Aorta (tissue), 5 donors: ENCODE results near the gene DOC2A. TPM values are rescaled to one million over a fixed set of nuclear protein-coding genes. Genes with fewer than 3 reads are reported as not detected.
"Not testable (repeated sequence)": the region's sequence is repeated elsewhere in the genome, so short reads cannot be mapped to it uniquely, and the experiment has no call there.

Experiments
- ATAC-seq: fragments of 200-7000 bp; cut with Tn5 transposase; one replicate; pipeline ENCODE4 v1.9.1; 2022; ENCODE audit warnings: moderate library complexity; ENCODE audit not compliant: low FRiP score
- DNase-seq, 2 donors: peaks; one replicate each; pipeline ENCODE4 v3.0.0-alpha.2; 2020
- H3K27ac ChIP-seq, 2 donors: one replicate each; pipeline ENCODE4 v1.5.1; 2013; ENCODE audit warnings: low read length in 2 of 2, mild to moderate bottlenecking in 2 of 2, moderate library complexity in 2 of 2, control low read depth in 1 of 2, inconsistent platforms in 1 of 2, low read depth in 1 of 2
- H3K27me3 ChIP-seq, 2 donors: one replicate each; pipeline ENCODE4 v1.6.1; 2013; ENCODE audit warnings: control low read depth in 1 of 2, low read length in 1 of 2, mild to moderate bottlenecking in 1 of 2, moderate library complexity in 1 of 2; ENCODE audit not compliant: insufficient read depth in 2 of 2, control insufficient read depth in 1 of 2
- H3K36me3 ChIP-seq, 2 donors: one replicate each; pipeline ENCODE4 v1.6.1; 2013; ENCODE audit warnings: control low read depth in 1 of 2, low read length in 1 of 2, mild to moderate bottlenecking in 1 of 2; ENCODE audit not compliant: insufficient read depth in 2 of 2, control insufficient read depth in 1 of 2
- H3K4me1 ChIP-seq, 2 donors: one replicate each; pipeline ENCODE4 v1.6.1; 2013; ENCODE audit warnings: low read length in 2 of 2, control low read depth in 1 of 2, mild to moderate bottlenecking in 1 of 2, moderate library complexity in 1 of 2; ENCODE audit not compliant: insufficient read depth in 2 of 2, control insufficient read depth in 1 of 2
- H3K4me3 ChIP-seq, 2 donors: one replicate each; pipeline ENCODE4 v1.5.1; 2013; ENCODE audit warnings: low read length in 2 of 2, control low read depth in 1 of 2, mild to moderate bottlenecking in 1 of 2
- H3K9me3 ChIP-seq: one replicate; pipeline ENCODE4 v1.6.1; 2013; ENCODE audit warnings: mild to moderate bottlenecking, low read length; ENCODE audit not compliant: control insufficient read depth
- WGBS, 2 donors: extraction: QIAGEN DNeasy Blood & Tissue Kit; methylation state at CpG; one replicate each; pipeline ENCODE4 v1.1.7; 2013; 5-methylcytosine and 5-hydroxymethylcytosine counted together
- intact Hi-C, 2 donors: fragments of 100-400 bp; cut with DNase I; formaldehyde crosslinking; loops; one replicate each; pipeline versions ENCODE4 v1.14.2 to v1.15.0; 2022
- polyA plus RNA-seq, 2 donors: library from polyadenylated mRNA; stranded (reverse); fragments of 200-250 nt; gene quantifications; one replicate each; pipeline ENCODE4 v1.2.3, GENCODE V29; 2013
- total RNA-seq, 2 donors: library from RNA; stranded (reverse); fragmentation: NEBNext Ultra II Directional; extraction: Animal tissue kit (Norgen Biotek cat#: 25700); gene quantifications; one replicate each; pipeline ENCODE4 v1.2.1, GENCODE V29; 2021
- donor health status: healthy with polysubstance abuse.
- donor health status: Bipolar disorder and iron deficiency.
- donor health status: DM: no; HTN: no; CAD: no.
- donor health status: DM: no; HTN: no; CAD: no.
- donor health status: DM: yes; HTN: yes; CAD: no.

DOC2A gene
- total and polyA plus RNA-seq, 4 donors: 0.08 to 1.8 (median 0.23) TPM; not detected in 1

DNA sequence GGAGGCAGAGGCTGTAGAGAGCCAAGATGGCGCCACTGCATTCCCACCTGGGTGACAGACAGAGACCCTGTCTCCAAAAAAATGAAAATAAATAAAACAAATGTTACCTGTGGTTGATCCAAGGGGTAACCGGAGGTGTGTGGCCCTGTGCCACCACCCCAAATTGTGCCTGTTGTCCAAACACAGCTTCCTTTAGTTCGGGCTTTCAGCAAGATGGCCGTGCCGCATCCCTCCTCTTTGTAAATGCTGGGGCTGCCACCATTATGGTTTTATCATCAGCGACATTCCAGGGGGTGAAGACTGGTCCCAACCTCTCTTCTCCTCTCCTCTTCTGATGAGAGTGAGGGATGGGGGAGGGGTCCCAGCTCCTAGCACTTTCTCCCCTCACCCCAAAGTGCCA is 12.1 kb upstream of the DOC2A start, which contains the start of gene C16orf92:
Gene C16orf92 (plus strand): TSS at position 312 of the 400 bp plus-strand sequence. CDS start 143 bp downstream, outside the sequence.
- no peak for DNase-seq
- Histone ChIP-seq H3K4me1 (no peaks in the 10 kb centered on the region), H3K36me3 (no peaks in the 10 kb centered on the region), H3K27me3 (no peaks in the 10 kb centered on the region), H3K27ac (no peak within 1 kb of the TSS), H3K4me3 (no peak within 1 kb of the TSS), H3K9me3 (no peaks in the 10 kb centered on the region)
- intact Hi-C loops: loop anchor here in 1 of 2 donors (10.0 kb wide), 1 partner anchor 328 kb away; no protein-coding TSS in a partner anchor
- no peak for ATAC-seq
- WGBS, 2 donors: 81 to 83% methylated on average over 6 of the region's 6 CpGs

DNA sequence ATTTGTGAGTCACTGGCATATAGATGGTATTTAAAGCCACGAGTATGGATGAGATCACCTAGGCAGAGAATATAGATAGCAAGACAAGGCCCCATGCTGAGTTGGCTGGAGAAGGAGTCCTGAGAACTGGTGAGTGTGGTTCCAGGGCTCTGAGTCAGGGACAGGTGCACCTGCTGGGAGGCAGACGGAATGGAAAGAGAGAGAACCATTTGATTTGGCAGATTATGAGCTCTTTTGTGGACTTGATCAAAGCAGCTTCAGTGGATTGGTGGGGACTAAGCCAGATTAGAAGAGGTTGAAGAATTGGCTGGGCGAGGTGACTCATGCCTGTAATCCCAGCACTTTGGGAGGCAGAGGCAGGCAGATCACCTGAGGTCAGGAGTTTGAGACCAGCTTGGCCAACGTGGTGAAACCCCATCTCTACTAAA is 7.9 kb upstream of the DOC2A start:
- WGBS, 2 donors: 67 to 69% methylated on average over 4 of the region's 4 CpGs

DNA sequence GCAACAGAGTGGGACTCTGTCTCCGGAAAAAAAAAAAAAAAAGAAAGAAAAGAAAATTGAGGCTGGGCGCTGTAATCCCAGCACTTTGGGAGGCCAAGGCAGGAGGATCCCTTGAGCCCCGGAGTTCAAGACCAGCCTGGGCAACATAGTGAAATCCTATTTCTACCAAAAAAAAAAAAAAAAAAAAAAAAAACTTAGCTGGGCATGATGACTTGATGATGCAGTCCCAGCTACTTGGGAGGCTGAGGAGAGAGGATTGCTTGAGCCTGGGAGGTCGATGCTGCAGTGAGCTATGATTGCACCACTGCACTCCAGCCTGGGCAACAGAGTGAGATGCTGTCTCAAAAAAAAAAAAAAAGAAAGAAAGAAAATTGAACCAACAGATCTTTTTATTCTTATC is 7.1 kb upstream of the DOC2A start:
- WGBS, 2 donors: 80 to 92% methylated on average over 4 of the region's 4 CpGs
- DNase-seq, H3K27ac ChIP-seq, H3K4me3 ChIP-seq, ATAC-seq, H3K27me3 ChIP-seq, H3K36me3 ChIP-seq, H3K4me1 ChIP-seq, intact Hi-C loops, H3K9me3 ChIP-seq: not testable (repeated sequence)

More for the DNA sequence above, 7.9 kb upstream of the DOC2A start:
- Histone ChIP-seq H3K36me3 (no peaks in the 10 kb centered on the region), H3K4me3 (no peak overlapping the region), H3K9me3 (no peaks in the 10 kb centered on the region), H3K27me3 (no peaks in the 10 kb centered on the region), H3K27ac (no peak overlapping the region), H3K4me1 (no peaks in the 10 kb centered on the region)
- DNase-seq (no peak), ATAC-seq (no peak)
- intact Hi-C loops: no loop called here

DNA sequence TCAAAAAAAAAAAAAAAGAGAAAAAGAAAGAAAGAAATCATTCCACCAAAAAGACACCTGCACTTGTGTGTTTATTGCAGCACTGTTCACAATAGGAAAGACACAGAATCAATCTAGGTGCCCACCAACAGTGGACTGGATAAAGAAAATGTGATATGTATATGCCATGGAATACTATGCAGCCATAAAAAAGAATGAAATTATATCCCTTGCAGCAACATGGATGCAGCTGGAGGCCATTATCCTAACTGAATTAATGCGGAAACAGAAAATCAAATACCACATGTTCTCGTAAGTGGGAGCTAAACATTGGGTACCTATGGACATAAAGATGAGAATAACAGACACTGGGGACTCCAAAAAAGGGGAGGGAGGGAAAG is 6.4 kb upstream of the DOC2A start:
- DNase-seq (no peak), ATAC-seq (no peak)
- WGBS, 2 donors: 98% methylated on average over 2 of the region's 2 CpGs
- no peaks in the 10 kb centered on the region for H3K27me3 ChIP-seq
- no peaks in the 10 kb centered on the region for H3K4me1 ChIP-seq
- H3K9me3 ChIP-seq: no peaks in the 10 kb centered on the region
- H3K36me3 ChIP-seq: no peaks in the 10 kb centered on the region
- H3K4me3 ChIP-seq: no peak overlapping the region
- H3K27ac ChIP-seq: no peak overlapping the region
- intact Hi-C loops: no loop called here

DNA sequence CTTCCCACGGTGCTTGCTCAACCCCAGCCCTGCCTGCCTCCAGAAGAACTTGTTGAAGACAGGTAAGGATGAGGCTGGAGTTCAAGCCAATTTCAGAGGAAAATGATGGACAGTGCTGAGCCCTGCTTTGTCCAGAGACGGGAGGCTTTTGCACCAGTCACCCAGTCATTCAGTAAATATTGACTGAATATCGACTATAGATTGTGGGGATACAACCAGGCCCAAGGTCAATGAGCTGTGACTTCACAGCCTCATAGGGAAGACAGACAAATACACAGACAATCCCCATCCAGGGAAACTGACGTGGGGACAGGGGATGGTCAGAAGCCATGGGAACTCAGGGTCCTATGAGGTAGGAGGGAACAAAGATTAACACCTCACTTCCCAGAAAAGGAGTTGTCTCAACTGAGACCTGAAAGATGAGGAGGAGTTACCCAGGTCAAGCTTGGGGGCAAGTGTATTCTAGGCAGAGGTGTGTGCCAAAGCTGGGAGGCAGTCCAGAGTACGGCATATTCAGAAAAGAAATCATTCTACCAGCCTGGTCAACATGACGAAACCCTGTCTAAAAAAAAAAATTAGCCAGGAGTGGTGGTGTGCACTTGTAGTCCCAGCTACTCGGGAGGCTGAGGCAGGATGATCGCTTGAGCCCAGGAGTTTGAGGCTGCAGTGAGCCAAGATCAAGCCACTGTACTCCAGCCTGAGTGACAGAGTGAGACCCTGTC is 5.9 kb upstream of the DOC2A start:
- Histone ChIP-seq H3K27me3 (no peaks in the 10 kb centered on the region), H3K36me3 (no peaks in the 10 kb centered on the region), H3K4me1 (no peaks in the 10 kb centered on the region), H3K4me3 (no peak overlapping the region), H3K9me3 (no peaks in the 10 kb centered on the region), H3K27ac (no peak overlapping the region)
- 70 to 74% methylated on average over 8 of the region's 8 CpGs for WGBS, 2 donors
- ATAC-seq (no peak), DNase-seq (no peak)
- intact Hi-C loops: no loop called here

DNA sequence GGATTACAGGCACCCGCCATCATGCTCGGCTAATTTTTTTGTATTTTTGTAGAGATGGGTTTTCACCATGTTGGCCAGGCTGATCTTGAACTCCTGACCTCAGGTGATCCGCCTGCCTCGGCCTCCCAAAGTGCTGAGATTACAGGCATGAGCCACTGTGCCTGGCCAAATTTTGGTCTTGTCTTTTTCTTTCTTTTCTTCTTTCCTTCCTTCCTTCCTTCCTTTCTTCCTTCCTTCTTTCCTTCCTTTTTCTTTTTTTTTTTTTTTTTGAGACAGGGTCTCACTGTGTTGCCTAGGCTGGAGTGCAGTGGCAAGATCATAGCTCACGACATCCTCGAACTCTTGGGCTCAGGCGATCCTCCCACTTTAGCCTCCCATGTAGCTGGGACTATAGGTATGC is 4.6 kb upstream of the DOC2A start:
- H3K27me3 ChIP-seq, H3K9me3 ChIP-seq, intact Hi-C loops, H3K4me3 ChIP-seq, H3K4me1 ChIP-seq, H3K27ac ChIP-seq, ATAC-seq, DNase-seq, H3K36me3 ChIP-seq: not testable (repeated sequence)
- 91 to 92% methylated on average over 7 of the region's 7 CpGs for WGBS, 2 donors

DNA sequence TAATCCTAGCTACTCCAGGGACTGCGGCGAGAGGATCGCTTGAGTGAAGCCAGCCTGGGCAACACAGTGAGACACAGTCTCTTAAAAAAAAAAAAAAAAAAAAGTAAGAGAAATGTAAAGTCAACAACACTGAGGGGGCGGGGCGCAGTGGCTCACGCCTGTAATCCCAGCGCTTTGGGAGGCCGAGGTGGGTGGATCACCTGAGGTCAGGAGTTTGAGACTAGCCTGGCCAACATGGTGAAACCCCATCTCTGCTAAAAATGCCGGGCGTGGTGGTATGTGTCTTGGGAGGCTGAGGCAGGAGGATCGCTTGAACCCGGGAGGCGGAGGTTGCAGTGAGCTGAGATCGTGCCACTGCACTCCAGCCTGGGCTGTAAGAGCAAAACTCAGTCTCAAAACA is 1.8 kb upstream of the DOC2A start:
- not testable (repeated sequence) for H3K36me3 ChIP-seq, ATAC-seq, H3K4me1 ChIP-seq, H3K27ac ChIP-seq, DNase-seq, H3K27me3 ChIP-seq, H3K9me3 ChIP-seq, H3K4me3 ChIP-seq
- intact Hi-C loops: loop anchor here in 1 of 2 donors (5.0 kb wide), 1 partner anchor 95 kb away; no protein-coding TSS in a partner anchor
- 80 to 92% methylated on average over 14 of the region's 14 CpGs for WGBS, 2 donors

DNA sequence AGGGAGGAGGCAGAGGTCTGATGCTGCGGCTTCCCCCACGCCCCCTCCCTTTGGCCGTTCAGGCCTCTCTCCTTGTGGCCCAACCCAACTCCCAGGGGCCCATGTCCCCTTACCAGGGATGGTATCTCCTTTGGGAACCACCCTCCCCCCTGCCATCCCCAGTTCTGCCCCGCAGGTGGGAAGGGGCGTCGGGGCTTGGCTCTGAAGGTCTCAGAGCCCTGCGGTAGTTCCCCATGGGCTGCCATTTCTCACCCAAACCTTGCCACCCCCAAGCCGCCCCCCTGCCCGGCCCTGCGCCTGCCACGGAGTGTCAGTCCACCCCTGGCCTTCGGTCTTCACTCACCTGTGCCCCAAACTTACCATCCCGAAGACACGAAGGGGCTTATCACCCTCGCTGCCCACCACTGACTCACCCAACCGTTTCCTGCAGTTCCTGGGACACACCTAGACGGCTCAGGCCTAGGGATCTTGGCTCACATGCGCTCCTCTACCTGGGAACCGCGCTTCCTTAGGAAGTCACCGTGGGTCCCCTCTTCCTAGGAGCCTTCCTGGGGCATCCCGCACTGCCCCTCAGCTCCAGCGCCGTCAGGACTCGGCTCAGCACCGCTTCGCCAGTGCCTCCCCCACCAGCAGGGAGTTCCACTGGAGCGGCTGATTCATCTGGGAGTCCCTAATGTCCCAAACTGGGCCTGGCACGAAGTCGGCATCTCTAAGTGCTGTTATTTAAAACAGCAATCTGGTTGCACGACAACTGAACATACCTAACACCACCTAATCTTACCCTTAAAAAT is 1.1 kb upstream of the DOC2A start:
- no peaks in the 10 kb centered on the region for H3K27me3 ChIP-seq
- H3K4me1 ChIP-seq: no peaks in the 10 kb centered on the region
- no peak overlapping the region for H3K4me3 ChIP-seq

More for the DNA sequence above, 1.1 kb upstream of the DOC2A start:
- ATAC-seq (no peak), DNase-seq (no peak)
- no peaks in the 10 kb centered on the region for H3K36me3 ChIP-seq
- no peak overlapping the region for H3K27ac ChIP-seq
- intact Hi-C loops: loop anchor here in 1 of 2 donors (5.0 kb wide), 1 partner anchor 95 kb away; no protein-coding TSS in a partner anchor
- 14 to 16% methylated on average over 31 of the region's 31 CpGs for WGBS, 2 donors
- no peaks in the 10 kb centered on the region for H3K9me3 ChIP-seq
